GM12864 (cell line): ENCODE measurements around the gene GDF15.
"Not testable (repeated sequence)": the region's sequence is repeated elsewhere in the genome, so short reads cannot be mapped to it uniquely, and the experiment has no call there.

Experiments
- DNase-seq: peaks from one replicate; pipeline ENCODE4 v3.0.0-alpha.2; 2011; ENCODE audit warnings: low read depth
- H3K4me3 ChIP-seq: 2 replicates; pipeline ENCODE4 v1.5.1; 2011; ENCODE audit warnings: mild to moderate bottlenecking, low read depth, low read length, control low read depth
- TF ChIP-seq, protein P1 (sequence below): IDR thresholded peaks from 2 replicates; pipeline ENCODE4 v1.5.1; 2011; ENCODE audit warnings: low read depth, mild to moderate bottlenecking, moderate library complexity, low read length, control low read depth, inconsistent platforms; ENCODE audit errors: missing control alignments

Gene GDF15

DNA sequence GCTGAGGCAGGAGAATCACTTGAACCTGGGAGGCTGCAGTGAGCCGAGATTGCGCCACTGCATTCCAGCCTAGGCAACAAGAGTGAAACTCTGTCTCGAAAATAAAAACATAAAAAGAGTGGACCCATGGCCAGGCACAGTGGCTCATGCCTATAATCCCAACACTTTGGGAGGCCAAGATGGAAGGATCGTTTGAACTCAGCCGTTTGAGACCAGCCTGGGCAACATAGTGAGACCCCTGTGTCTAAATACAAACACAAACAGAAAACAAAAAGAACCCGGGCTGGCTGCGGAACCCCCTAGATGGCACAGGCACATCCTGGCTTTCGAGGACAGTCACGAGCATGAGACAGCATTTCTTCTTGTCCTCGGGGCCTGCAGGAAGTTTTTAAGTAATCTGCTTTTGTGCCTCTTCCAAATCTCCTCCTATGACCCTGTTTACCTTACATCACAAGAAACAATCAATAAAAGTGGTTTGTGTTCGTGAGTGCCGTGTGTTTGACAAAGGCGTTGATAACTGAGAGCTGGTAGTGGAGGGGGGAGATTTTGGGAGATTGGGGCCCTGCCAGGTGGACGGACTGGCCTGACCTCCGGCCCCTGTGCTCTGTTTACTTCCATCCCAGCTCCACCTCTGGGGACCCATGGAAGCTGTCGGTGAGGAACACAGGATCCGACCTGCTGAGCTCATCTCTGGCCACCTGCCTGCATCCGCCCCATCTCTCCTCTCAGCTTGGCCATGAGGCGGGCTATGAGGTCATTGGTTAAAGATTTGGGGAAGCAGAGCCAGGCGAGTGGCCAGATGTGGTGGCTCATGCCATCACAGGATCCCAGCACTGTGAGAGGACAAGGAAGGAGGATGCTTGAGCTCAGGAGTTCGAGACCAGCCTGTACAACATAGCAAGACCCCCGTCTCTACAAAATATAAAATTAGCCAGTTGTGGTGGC is 5.9 kb upstream of the GDF15 start:
- no peak overlapping the region for H3K4me3 ChIP-seq
- DNase-seq: no peak
- TF ChIP-seq, protein P1, sequence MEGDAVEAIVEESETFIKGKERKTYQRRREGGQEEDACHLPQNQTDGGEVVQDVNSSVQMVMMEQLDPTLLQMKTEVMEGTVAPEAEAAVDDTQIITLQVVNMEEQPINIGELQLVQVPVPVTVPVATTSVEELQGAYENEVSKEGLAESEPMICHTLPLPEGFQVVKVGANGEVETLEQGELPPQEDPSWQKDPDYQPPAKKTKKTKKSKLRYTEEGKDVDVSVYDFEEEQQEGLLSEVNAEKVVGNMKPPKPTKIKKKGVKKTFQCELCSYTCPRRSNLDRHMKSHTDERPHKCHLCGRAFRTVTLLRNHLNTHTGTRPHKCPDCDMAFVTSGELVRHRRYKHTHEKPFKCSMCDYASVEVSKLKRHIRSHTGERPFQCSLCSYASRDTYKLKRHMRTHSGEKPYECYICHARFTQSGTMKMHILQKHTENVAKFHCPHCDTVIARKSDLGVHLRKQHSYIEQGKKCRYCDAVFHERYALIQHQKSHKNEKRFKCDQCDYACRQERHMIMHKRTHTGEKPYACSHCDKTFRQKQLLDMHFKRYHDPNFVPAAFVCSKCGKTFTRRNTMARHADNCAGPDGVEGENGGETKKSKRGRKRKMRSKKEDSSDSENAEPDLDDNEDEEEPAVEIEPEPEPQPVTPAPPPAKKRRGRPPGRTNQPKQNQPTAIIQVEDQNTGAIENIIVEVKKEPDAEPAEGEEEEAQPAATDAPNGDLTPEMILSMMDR: no peak

DNA sequence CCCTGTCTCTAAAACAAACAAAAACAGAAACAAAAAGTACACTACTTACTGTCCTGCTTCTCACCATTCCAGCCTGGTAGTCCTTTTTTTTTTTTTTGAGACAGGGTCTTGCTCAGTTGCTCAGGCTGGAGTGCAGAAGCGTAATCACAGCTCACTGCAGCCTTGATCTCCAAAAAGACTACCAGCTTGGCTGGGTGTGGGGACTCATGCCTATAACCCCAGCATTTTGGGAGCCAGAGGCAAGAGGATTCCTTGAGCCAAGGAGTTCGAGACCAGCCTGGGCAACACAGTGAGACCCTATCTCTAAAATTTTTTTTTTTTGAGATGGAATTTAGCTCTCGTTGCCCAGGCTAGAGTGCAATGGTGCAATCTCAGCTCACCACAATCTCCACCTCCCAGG is 5.1 kb upstream of the GDF15 start:
- TF ChIP-seq, protein P1: no peak
- no peak overlapping the region for H3K4me3 ChIP-seq
- DNase-seq: no peak

DNA sequence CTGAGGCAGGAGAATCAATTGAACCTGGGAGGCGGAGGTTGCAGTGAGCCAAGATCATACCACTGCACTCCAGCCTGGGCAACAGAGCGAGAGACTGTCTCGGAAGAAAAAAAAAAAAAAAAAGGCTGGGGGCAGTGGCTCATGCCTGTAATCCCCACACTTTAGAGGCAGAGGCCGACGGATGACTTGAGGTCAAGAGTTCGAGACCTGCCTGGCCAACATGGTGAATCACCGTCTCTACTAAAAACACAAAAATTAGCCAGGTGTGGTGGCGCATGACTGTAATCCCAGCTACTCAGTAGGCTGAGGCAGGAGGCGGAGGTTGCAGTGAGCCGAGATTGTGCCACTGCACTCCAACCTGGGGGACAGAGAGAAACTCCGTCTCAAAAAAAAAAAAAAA is 2.3 kb upstream of the GDF15 start:
- not testable (repeated sequence) for DNase-seq, H3K4me3 ChIP-seq

DNA sequence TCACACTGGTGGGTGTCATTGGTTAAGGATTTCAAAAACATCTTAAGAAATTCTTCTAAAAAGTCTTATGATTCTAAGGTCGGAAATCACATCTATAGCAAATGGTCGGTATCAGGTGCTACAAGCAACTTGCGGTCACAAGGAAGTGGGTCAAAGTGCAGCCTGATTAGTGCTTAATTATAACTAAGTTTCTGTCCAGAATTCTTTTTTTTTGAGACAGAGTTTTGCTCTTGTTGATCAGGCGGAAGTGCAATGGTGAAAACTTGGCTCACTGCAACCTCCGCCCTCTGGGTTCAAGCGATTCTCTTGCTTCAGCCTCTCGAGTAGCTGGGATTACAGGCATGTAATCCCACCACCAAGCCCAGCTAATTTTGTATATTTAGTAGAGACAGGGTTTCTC is 1.2 kb upstream of the GDF15 start:
- TF ChIP-seq, protein P1: no peak
- no peak for DNase-seq
- H3K4me3 ChIP-seq: no peak overlapping the region

DNA sequence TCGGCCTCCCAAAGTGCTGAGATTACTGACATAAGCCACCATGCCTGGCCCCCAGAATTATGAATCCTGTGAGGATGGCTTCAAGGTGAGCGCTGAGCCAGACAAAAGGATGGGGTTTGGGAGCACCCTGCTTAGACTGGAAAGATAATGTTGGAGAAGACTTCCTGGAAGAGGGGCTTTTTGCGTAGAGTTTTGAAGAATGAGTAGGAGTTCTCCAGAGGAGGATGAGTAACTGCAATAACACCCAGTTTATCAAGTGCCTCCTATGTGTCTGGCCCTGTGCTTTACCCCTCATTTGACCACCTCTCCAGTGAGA is 641 bp upstream of the GDF15 start:
- no peak for DNase-seq
- TF ChIP-seq, protein P1: no peak
- H3K4me3 ChIP-seq: no peak overlapping the region

DNA sequence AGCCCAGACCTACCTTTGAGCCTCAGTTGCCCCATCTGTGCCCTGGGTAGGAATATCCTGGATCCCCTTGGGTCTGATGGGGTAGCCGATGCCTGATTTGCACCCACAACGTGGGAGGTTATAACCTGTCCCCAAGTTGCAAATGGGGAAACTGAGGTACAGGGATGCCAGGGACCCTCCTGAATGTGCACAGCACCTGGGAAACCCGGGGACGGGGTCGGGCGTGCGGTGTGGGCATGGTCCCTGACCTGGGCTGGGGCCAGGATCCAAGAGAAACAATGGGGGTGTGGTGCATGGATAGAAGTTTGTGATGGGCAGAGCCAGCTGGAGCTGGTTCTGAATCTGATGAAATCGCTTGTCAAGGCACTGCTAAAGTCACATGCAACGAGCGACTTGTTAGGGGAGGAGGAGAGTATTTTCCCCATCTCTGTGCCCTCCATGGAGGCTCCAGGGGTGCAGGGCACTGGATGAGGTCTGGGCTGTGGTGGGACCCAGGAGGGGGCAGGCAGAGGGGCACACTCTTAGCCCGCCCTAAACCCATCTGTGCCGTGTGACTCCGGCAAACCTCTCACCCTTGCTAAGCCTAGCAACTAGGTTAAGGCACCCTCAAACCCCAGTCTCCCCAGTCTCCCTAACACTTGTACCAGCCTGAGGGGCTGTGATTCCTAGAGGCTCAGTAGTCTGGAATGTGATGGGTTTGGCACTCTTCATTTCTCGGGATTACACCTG is 749 bp downstream of the GDF15 start:
- peak overlapping the region; percentile 16 for H3K4me3 ChIP-seq
- no peak for DNase-seq

More for the DNA sequence above, 749 bp downstream of the GDF15 start:
- TF ChIP-seq, protein P1: no peak
